Hair follicle dermal papilla cell (primary cell): ENCODE results near the gene CAMTA2. TPM values are rescaled to one million over a fixed set of nuclear protein-coding genes. Genes with fewer than 3 reads are reported as not detected.

Experiments
- small RNA-seq: library from RNA; depleted of rRNA; stranded (forward); fragments of <200 nt; gene quantifications from one replicate; pipeline ENCODE3, GENCODE V24; 2012
- total RNA-seq: library from RNA; depleted of rRNA; stranded (reverse); fragments of >200 nt; gene quantifications from 2 replicates; pipeline ENCODE4 v1.2.3, GENCODE V29; 2012

The CAMTA2 gene
- total RNA-seq: 12.3 and 17.7 TPM in 2 replicates

GRCh38 chr17:4986951-4987766 lies at the start of gene CAMTA2:
CAMTA2 (minus strand) TSS chr17:4987675; CDS start chr17:4986222, 1,453 bp downstream.

GRCh38 chr17:5035315-5035714 lies 47.8 kb upstream of the CAMTA2 start, which contains the start of gene SLC52A1:
SLC52A1 (minus strand) TSS chr17:5035426; CDS start chr17:5034606, 820 bp downstream.

GRCh38 chr17:4997302-4998026 lies 10.0 kb upstream of the CAMTA2 start, which contains the start of the genes INCA1 and KIF1C:
INCA1 (minus strand) TSS chr17:4997522; CDS start chr17:4994437, 3,085 bp downstream.
KIF1C (plus strand) TSS chr17:4997950; CDS start chr17:5000247, 2,297 bp downstream.

DNA sequence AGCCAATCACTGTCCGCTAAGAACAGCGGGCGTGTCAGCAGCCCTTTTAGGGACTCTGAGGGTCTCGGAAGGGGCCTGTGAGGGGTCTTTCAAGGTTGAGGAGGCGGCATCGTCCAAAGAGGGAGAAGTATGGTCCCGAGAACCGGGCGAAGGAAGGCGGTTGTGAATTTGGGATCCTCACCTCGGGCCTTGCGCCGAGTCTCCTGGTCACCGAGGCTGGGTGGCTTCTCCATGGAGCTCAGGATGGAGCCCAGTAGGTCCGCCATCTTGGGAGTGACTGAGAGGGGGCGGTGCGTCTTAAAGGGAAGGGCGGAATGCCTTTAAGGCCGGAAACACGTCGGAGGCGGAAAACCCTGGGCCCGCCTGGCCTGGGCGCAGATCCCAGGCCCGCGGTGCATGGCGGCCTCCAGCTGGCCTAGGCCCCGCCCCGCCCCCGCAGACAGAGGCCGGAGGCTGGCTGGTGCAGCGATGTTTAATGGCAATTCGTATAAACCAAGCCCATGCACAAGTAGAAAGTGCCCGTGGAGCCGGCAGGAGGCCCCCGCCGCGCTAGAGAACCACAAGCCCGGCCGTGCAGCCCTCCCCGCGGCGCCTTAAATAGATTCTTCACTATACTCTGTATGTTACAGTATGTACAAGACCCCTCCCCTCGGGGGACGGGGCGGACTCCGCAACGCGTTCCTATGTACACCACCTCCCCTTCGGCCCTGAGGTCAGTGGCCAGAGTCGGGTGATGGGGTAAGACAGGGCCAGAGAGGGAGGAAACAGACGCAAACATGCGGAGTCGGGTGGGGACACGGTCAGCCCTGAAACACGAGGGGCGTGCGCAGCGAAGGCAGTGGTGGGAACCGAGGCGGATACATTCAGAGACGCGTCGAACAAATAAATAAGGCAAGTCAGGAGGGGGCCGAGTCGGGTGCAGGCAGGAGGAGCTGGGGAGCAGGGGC lies 19.7 kb downstream of the CAMTA2 start, which contains the start of gene SPAG7:
Gene SPAG7, minus strand, starts transcription at position 279 of the 947 bp plus-strand sequence. Its CDS starts 13 bp downstream, at position 266.

DNA sequence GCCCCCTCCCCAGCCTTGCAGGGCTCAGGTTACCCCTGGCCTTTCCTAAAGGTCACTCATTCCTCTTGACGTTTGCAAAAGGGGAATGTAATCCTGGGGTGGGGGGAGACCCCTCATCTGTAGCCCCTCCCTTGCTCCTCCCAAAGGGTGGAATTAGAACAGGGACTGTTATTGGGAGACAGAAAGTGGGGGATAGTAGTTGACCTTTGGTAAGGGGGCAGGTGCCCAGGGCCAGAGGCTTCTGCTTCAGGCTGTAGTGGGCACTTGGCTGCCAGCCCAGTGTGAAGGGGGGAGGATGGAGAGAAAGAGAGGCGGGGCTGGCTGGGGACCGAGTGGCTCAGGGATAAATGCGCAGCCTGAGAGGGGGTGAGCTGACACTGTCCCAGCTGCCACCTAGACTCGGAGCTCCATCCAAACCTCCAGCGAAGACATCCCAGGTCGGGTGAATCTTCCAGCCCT lies 36.7 kb downstream of the CAMTA2 start, which contains the start of gene ENO3:
Gene ENO3, plus strand, starts transcription at position 374 of the 459 bp plus-strand sequence. CDS start 711 bp downstream, outside the sequence.

GRCh38 chr17:4948166-4948930 lies 39.1 kb downstream of the CAMTA2 start, which contains the start of gene PFN1:
PFN1 (minus strand) TSS chr17:4948530; CDS start chr17:4948394, 136 bp downstream.

DNA sequence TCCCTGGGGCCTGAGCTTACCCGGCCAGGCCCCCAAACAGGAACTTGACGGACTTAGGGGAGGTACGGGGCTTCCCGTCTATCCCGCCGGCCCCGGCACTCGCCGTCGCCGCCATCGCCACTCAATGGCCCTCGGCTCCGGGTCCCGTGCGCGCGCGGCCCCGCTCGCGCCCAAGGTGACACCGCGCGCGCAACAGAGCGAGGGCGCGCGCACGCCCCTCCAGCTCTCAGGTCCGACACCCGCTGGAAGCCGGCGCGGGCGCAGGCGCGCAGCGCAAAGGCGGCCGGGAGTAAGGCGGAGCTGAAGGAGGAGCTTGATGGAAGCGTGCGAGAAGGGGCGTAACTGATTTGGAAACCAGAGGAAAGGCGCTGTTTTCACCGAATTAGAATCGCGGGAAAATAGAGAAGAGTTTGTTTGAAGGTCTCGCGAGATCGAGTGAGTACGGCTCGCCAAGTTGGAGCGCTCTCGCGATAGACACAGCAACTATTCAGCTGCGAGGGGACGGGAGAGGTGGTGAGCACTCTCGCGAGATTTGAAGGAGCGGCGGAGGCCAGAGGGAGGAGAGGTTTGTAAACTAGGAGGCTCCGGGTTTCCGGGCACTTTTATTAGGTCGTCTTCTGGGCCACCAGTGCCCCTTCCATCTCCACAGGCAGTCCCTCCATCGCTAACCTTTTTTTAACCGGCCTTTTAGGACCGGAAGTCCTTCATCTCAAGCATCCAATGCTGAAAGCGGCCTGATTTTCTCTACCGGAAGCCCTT lies 47.5 kb downstream of the CAMTA2 start, which contains the start of the genes RNF167 and SLC25A11:
Gene RNF167, plus strand, starts transcription at position 473 of the 759 bp plus-strand sequence. CDS start 642 bp downstream, outside the sequence.
Gene SLC25A11, minus strand, starts transcription at position 251 of the 759 bp plus-strand sequence. Its CDS starts 136 bp downstream, at position 115.

DNA sequence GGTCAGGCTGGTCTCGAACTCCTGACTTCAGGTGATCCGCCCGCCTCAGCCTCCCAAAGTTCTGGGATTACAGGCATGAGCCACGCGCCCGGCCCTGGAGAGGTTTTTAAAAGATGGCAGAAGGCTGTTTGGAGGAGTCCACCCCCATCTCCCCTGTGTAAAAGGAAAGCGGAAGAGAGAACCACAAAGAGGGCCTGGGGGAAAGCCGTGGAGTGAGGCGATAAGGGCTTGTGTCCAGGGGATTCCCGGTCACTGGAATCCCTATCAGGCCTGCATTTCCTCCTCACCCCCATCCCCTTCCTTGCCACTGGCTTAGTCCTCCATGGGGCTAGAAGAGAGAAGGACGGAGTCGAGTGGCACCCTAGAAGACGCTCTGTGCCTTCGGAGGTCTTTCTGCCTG lies 55.5 kb downstream of the CAMTA2 start, which contains the start of gene GP1BA:
Gene GP1BA, plus strand, starts transcription at position 315 of the 400 bp plus-strand sequence. CDS start 328 bp downstream, outside the sequence.

Small RNAs within 50 kb of the gene (small RNA-seq; reads per million reads assigned to genes)
- gene MIR6864: not detected
- gene MIR6865: not detected

Other genes starting within 250 kb of the CAMTA2 start
- not detected in 2 replicates for gene ZMYND15, start 247.8 kb downstream of the CAMTA2 start, total RNA-seq
- gene CXCL16, start 247.7 kb downstream of the CAMTA2 start, total RNA-seq: 0.97 and 1.1 TPM in 2 replicates
- not detected in 2 replicates for gene TM4SF5, start 215.8 kb downstream of the CAMTA2 start, total RNA-seq
- gene VMO1, start 201.3 kb downstream of the CAMTA2 start, total RNA-seq: 0.16 TPM in 1 of 2 replicates, not detected in the other
- gene GLTPD2, start 198.7 kb downstream of the CAMTA2 start, total RNA-seq: not detected in 2 replicates
- gene PSMB6, start 191.5 kb downstream of the CAMTA2 start, total RNA-seq: 82.6 and 119 TPM in 2 replicates
- gene PLD2, start 180.5 kb downstream of the CAMTA2 start, total RNA-seq: 24.3 and 30.6 TPM in 2 replicates
- 44.8 and 45.9 TPM in 2 replicates for gene MINK1, start 154.3 kb downstream of the CAMTA2 start, total RNA-seq
- 4.4 and 5.8 TPM in 2 replicates for gene C17orf107, start 88.1 kb downstream of the CAMTA2 start, total RNA-seq
- 4.7 and 5.8 TPM in 2 replicates for gene CHRNE, start 84.6 kb downstream of the CAMTA2 start, total RNA-seq
- gene GP1BA, start 55.4 kb downstream of the CAMTA2 start, total RNA-seq: not detected in 2 replicates
- 42.9 and 49.8 TPM in 2 replicates for gene SLC25A11, start 47.6 kb downstream of the CAMTA2 start, total RNA-seq
- 18.1 and 20.1 TPM in 2 replicates for gene RNF167, start 47.4 kb downstream of the CAMTA2 start, total RNA-seq
- gene PFN1, start 39.1 kb downstream of the CAMTA2 start, total RNA-seq: 321 and 412 TPM in 2 replicates
- gene ENO3, start 36.6 kb downstream of the CAMTA2 start, total RNA-seq: 0.81 and 3.6 TPM in 2 replicates
- 23.6 and 30.2 TPM in 2 replicates for gene SPAG7, start 19.9 kb downstream of the CAMTA2 start, total RNA-seq
- gene INCA1, start 9.8 kb upstream of the CAMTA2 start, total RNA-seq: 0.32 and 0.85 TPM in 2 replicates
- gene KIF1C, start 10.3 kb upstream of the CAMTA2 start, total RNA-seq: 62.3 and 82.3 TPM in 2 replicates
- gene SLC52A1, start 47.8 kb upstream of the CAMTA2 start, total RNA-seq: 0.32 and 0.36 TPM in 2 replicates
- 2.7 and 3.1 TPM in 2 replicates for gene ZFP3, start 90.8 kb upstream of the CAMTA2 start, total RNA-seq
- 4.2 and 4.3 TPM in 2 replicates for gene ZNF232, start 124.2 kb upstream of the CAMTA2 start, total RNA-seq
- not detected in 2 replicates for gene USP6, start 128.4 kb upstream of the CAMTA2 start, total RNA-seq
- 7.5 and 9.6 TPM in 2 replicates for gene ZNF594, start 204.2 kb upstream of the CAMTA2 start, total RNA-seq
- gene SCIMP, start 247.2 kb upstream of the CAMTA2 start, total RNA-seq: not detected in 2 replicates